22Rv1 (cell line): ENCODE measurements around the gene EXOC4.

Experiments used
- ZFX ChIP-seq: fragments of 450-650 bp; IDR thresholded peaks from 2 replicates; pipeline ENCODE4 v1.6.1; 2017; ENCODE audit warnings: antibody characterized with exemption, borderline replicate concordance
- TF ChIP-seq, protein P1 (sequence below): fragments of 450-650 bp; IDR thresholded peaks from 2 replicates; pipeline ENCODE4 v1.5.1; 2017; ENCODE audit warnings: mild to moderate bottlenecking

DNA sequence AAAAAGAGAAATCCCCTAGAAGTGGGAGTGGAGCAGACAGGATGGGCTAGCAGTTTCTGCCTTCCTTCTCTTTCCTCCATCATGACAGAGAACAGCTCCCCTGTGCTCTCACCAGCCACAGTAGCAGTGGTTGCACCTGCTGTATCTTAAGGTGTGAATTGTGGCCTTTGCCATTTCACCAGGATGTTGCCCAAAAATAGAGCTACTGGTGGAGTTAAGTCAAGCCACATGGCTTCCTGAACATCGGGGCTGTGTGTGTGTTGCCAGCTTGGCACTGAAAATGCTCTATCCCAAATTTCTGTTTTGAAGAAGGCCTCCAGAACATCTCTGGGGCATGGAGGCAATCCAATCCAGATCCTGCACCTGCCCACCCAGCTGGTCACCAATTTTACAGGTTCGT lies 348.7 kb downstream of the EXOC4 start:
- TF ChIP-seq, protein P1, sequence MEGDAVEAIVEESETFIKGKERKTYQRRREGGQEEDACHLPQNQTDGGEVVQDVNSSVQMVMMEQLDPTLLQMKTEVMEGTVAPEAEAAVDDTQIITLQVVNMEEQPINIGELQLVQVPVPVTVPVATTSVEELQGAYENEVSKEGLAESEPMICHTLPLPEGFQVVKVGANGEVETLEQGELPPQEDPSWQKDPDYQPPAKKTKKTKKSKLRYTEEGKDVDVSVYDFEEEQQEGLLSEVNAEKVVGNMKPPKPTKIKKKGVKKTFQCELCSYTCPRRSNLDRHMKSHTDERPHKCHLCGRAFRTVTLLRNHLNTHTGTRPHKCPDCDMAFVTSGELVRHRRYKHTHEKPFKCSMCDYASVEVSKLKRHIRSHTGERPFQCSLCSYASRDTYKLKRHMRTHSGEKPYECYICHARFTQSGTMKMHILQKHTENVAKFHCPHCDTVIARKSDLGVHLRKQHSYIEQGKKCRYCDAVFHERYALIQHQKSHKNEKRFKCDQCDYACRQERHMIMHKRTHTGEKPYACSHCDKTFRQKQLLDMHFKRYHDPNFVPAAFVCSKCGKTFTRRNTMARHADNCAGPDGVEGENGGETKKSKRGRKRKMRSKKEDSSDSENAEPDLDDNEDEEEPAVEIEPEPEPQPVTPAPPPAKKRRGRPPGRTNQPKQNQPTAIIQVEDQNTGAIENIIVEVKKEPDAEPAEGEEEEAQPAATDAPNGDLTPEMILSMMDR = no peak
- TF ChIP-seq ZFX = no peak
